WTC11 (cell line): ENCODE results near the gene RPN2.

Experiments
- NR3C1 ChIP-seq: sonication (generic); formaldehyde crosslinking; conservative IDR thresholded peaks from 2 replicates; pipeline ENCODE4 v1.8.1; 2023; ENCODE audit warnings: low read depth, mild to moderate bottlenecking, missing genetic modification reagents
- TF ChIP-seq, protein P1 (sequence below): fragments of 200-600 bp; IDR thresholded peaks from 2 replicates; pipeline ENCODE4 v1.8.0; 2022; ENCODE audit warnings: antibody characterized with exemption
- TF ChIP-seq, protein P2 (sequence below): sonication (generic); formaldehyde crosslinking; IDR thresholded peaks from 2 replicates; pipeline ENCODE4 v1.8.1; 2023; ENCODE audit warnings: mild to moderate bottlenecking, missing genetic modification reagents, moderate library complexity
- TF ChIP-seq, protein P3 (sequence below): sonication (generic); formaldehyde crosslinking; IDR thresholded peaks from 2 replicates; pipeline ENCODE4 v1.8.1; 2023; ENCODE audit warnings: mild to moderate bottlenecking, missing genetic modification reagents

DNA sequence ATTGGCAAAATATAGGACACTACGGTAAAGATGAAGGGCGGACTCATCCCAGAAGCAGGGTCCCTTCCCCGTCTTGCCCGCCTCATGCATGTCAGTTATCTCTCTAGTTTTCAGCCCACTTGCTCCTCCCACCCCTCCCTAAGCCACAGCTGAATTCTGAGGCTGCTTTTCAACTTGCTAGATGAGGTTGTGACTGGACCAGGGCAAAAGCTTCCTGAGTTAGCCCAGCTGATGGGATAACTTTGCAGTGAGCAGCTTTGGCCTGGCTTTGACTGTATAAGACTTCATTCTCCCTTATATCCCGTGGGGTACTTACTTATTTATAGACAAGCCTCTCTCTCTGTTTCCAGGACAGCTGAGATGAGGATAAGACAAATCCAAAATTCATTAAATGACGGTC, 59.3 kb downstream of the RPN2 start:
- TF ChIP-seq, protein P1, sequence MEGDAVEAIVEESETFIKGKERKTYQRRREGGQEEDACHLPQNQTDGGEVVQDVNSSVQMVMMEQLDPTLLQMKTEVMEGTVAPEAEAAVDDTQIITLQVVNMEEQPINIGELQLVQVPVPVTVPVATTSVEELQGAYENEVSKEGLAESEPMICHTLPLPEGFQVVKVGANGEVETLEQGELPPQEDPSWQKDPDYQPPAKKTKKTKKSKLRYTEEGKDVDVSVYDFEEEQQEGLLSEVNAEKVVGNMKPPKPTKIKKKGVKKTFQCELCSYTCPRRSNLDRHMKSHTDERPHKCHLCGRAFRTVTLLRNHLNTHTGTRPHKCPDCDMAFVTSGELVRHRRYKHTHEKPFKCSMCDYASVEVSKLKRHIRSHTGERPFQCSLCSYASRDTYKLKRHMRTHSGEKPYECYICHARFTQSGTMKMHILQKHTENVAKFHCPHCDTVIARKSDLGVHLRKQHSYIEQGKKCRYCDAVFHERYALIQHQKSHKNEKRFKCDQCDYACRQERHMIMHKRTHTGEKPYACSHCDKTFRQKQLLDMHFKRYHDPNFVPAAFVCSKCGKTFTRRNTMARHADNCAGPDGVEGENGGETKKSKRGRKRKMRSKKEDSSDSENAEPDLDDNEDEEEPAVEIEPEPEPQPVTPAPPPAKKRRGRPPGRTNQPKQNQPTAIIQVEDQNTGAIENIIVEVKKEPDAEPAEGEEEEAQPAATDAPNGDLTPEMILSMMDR, result no peak
- TF ChIP-seq, protein P2, sequence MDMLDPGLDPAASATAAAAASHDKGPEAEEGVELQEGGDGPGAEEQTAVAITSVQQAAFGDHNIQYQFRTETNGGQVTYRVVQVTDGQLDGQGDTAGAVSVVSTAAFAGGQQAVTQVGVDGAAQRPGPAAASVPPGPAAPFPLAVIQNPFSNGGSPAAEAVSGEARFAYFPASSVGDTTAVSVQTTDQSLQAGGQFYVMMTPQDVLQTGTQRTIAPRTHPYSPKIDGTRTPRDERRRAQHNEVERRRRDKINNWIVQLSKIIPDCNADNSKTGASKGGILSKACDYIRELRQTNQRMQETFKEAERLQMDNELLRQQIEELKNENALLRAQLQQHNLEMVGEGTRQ, result no peak
- TF ChIP-seq, protein P3, sequence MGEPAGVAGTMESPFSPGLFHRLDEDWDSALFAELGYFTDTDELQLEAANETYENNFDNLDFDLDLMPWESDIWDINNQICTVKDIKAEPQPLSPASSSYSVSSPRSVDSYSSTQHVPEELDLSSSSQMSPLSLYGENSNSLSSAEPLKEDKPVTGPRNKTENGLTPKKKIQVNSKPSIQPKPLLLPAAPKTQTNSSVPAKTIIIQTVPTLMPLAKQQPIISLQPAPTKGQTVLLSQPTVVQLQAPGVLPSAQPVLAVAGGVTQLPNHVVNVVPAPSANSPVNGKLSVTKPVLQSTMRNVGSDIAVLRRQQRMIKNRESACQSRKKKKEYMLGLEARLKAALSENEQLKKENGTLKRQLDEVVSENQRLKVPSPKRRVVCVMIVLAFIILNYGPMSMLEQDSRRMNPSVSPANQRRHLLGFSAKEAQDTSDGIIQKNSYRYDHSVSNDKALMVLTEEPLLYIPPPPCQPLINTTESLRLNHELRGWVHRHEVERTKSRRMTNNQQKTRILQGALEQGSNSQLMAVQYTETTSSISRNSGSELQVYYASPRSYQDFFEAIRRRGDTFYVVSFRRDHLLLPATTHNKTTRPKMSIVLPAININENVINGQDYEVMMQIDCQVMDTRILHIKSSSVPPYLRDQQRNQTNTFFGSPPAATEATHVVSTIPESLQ (CRISPR knock-in tag), result no peak
- TF ChIP-seq NR3C1 (CRISPR knock-in tag), result no peak
